ENCODE results near the gene DIDO1. TPM values are rescaled to one million over a fixed set of nuclear protein-coding genes. Genes with fewer than 3 reads are reported as not detected.

Gene DIDO1
- total and polyA plus RNA-seq, 9 of the 15 experiments (the other 6 are each of a cell fraction or from before 2014, with no cell fraction given), result 4.4 to 46.8 (median 31.2) TPM

GRCh38 chr20:62900052-62900691, 26.1 kb downstream of the DIDO1 start:
- ATAC-seq (peak; percentile 98), FAIRE-seq (peak; percentile 92), DNase-seq (ENCODE audit: extremely low read depth in 1 of 4, low spot score in 3 of 4) (peak; percentile 78 to 91 (median 84))
- peaks cover 69% of the 10 kb centered on the region for H3K36me3 ChIP-seq (ENCODE audit: control insufficient read depth, insufficient read depth, low read length)
- in situ Hi-C loops (cut with MboI), result no loop called here
- H3K4me3 ChIP-seq, result no peak overlapping the region
- peaks cover 13% of the 10 kb centered on the region for H4K20me1 ChIP-seq (replicated peaks; ENCODE audit: control insufficient read depth, insufficient read depth, low read length)
- H3K9me3 ChIP-seq (replicated peaks; ENCODE audit: control insufficient read depth, insufficient read depth, low read depth, low read length), result no peaks in the 10 kb centered on the region
- ChIA-PET POLR2A (interaction anchor here (0.6 to 4.6 kb wide), 4 partner anchors 15 to 675 kb away, joined by 3 to 21 read pairs (median 4); partner anchors contain the start of gene GID8), CTCF (ENCODE audit: low intra/inter-chr PET ratio) (interaction anchor here (3.9 kb wide), 1 partner anchor 109 kb away, joined by 30 read pairs; no protein-coding TSS in a partner anchor)
- intact Hi-C loops (cut with micrococcal nuclease), result loop anchor here (2.0 to 5.0 kb wide), 2 partner anchors 77 to 107 kb away; partner anchors contain the start of gene BHLHE23
- H3K9me1 ChIP-seq (ENCODE audit: control insufficient read depth, insufficient read depth, low read length), result no peaks in the 10 kb centered on the region
- BruUV-seq (replicated peaks), result no TSS peak
- peak overlapping the region; percentile 12; the same call in 1 of the 2 replicates for H3K4me2 ChIP-seq (ENCODE audit: insufficient read depth, low read length)
- peaks cover 6 to 10% of the 10 kb centered on the region in 2 experiments for H3K4me1 ChIP-seq (replicated peaks in 1 of 2; ENCODE audit: control insufficient read depth in 2 of 2, insufficient read depth in 2 of 2, low read length in 2 of 2)
- H3K79me2 ChIP-seq (ENCODE audit: control insufficient read depth, insufficient read depth, low read length), result 0 out of 3 replicates have a peak, but pooled peaks cover 3% of the 10 kb centered on the region
- peak overlapping the region in 1 of 2 experiments; percentile 53; a peak in 2 of 4 replicates for H3K9ac ChIP-seq (ENCODE audit: insufficient read depth in 1 of 2, low read depth in 2 of 2, low read length in 2 of 2)
- peak overlapping the region; percentile 46; the same call in 1 of the 3 replicates for H3K27ac ChIP-seq (ENCODE audit: extremely low read depth, low read depth, low read length)
- no peak overlapping the region for H2AFZ ChIP-seq (ENCODE audit: low read depth, low read length)
- no peaks in the 10 kb centered on the region for H3K27me3 ChIP-seq (ENCODE audit: control insufficient read depth in 2 of 2, insufficient read depth in 2 of 2, low read length in 2 of 2)
- 18% methylated on average over 10 of the region's 11 CpGs for WGBS (ENCODE audit: insufficient coverage, low coverage, missing lambda C conversion rate)
- no peak for TF ChIP-seq RBM14 (IDR thresholded peaks at IDR 0.05; ENCODE audit: borderline replicate concordance, insufficient read depth, low read depth, low read length)
- no peak for TF ChIP-seq ZNF12 (CRISPR knock-in tag; IDR thresholded peaks at IDR 0.05)
- TF ChIP-seq ZNF445 (CRISPR knock-in tag; IDR thresholded peaks at IDR 0.05; ENCODE audit: low read depth), result no peak
- no peak for TF ChIP-seq ZBTB5 (IDR thresholded peaks at IDR 0.05)
- TF ChIP-seq FOXP4 (CRISPR knock-in tag; IDR thresholded peaks at IDR 0.05; ENCODE audit: borderline replicate concordance), result no peak
- TF ChIP-seq ZNF282 (CRISPR knock-in tag; IDR thresholded peaks at IDR 0.05), result no peak
- TF ChIP-seq ZNF584 (CRISPR knock-in tag; IDR thresholded peaks at IDR 0.05; ENCODE audit: low read depth), result no peak
- TF ChIP-seq SETDB1 (IDR thresholded peaks at IDR 0.05; ENCODE audit: low read length), result no peak
- no peak for TF ChIP-seq ARID3A (IDR thresholded peaks at IDR 0.05; ENCODE audit: borderline replicate concordance, low read depth, low read length)
- TF ChIP-seq PHTF2 (CRISPR knock-in tag; IDR thresholded peaks at IDR 0.05), result no peak
- TF ChIP-seq PHB (CRISPR knock-in tag; IDR thresholded peaks at IDR 0.05), result no peak
- TF ChIP-seq HDAC3 (IDR thresholded peaks at IDR 0.05; ENCODE audit: borderline replicate concordance, partially characterized antibody), result no peak
- no peak for TF ChIP-seq NR3C1 (CRISPR knock-in tag; IDR thresholded peaks at IDR 0.05)
- TF ChIP-seq TCFL5 (CRISPR knock-in tag; conservative IDR thresholded peaks at IDR 0.05), result no peak
- no peak for TF ChIP-seq NR2F6 (CRISPR knock-in tag; IDR thresholded peaks at IDR 0.05)

Measured in K562 (cell line).